Esophagus muscularis mucosa (tissue), 4 donors: ENCODE measurements around the gene IPCEF1. TPM values are rescaled to one million over a fixed set of nuclear protein-coding genes. Genes with fewer than 3 reads are reported as not detected.

ENCODE experiments used
- DNase-seq: peaks from one replicate; pipeline ENCODE4 v3.0.0-alpha.2; 2017; ENCODE audit errors: extremely low spot score
- H3K27ac ChIP-seq, 4 donors: fragments of 200-600 bp; sonication (generic); replicated peaks in 1 of 4; 1 replicate in 3 of 4; 2 replicates in 1 of 4; pipeline ENCODE4 v1.5.1; 2016 to 2019; ENCODE audit warnings: mild to moderate bottlenecking in 1 of 4
- H3K27me3 ChIP-seq, 4 donors: fragments of 200-600 bp; sonication (generic); one replicate each; pipeline versions ENCODE4 v1.5.1 to v1.6.0; 2016 to 2019
- H3K36me3 ChIP-seq, 4 donors: fragments of 200-600 bp; sonication (generic); one replicate each; pipeline ENCODE4 v1.5.1; 2016 to 2019
- H3K4me1 ChIP-seq, 4 donors: fragments of 200-600 bp; sonication (generic); one replicate each; pipeline ENCODE4 v1.5.1; 2016 to 2019
- H3K4me3 ChIP-seq, 4 donors: fragments of 200-600 bp; sonication (generic); 1 replicate in 2 of 4; 2 replicates in 2 of 4; pipeline ENCODE4 v1.5.1; 2016 to 2019; ENCODE audit warnings: mild to moderate bottlenecking in 4 of 4, moderate library complexity in 1 of 4
- H3K9me3 ChIP-seq, 4 donors: fragments of 200-600 bp; sonication (generic); 1 replicate in 3 of 4; 2 replicates in 1 of 4; pipeline ENCODE4 v1.5.1; 2016 to 2019
- EP300 ChIP-seq: sonication (generic); formaldehyde crosslinking; IDR thresholded peaks from one replicate; pipeline ENCODE4 v1.6.1; 2017; ENCODE audit warnings: antibody characterized with exemption
- POLR2A ChIP-seq: fragments of 450-650 bp; IDR thresholded peaks from one replicate; pipeline ENCODE4 v1.6.1; 2017; ENCODE audit warnings: antibody characterized with exemption, moderate library complexity, mild to moderate bottlenecking, low read depth
- POLR2AphosphoS5 ChIP-seq, 2 donors: sonication (generic); formaldehyde crosslinking; IDR thresholded peaks; one replicate each; pipeline ENCODE4 v1.6.1; 2017; ENCODE audit warnings: antibody characterized with exemption in 2 of 2
- WGBS: methylation state at CpG from one replicate; pipeline ENCODE4 v1.1.5; 2018; 5-methylcytosine and 5-hydroxymethylcytosine counted together
- intact Hi-C: fragments of 100-400 bp; cut with DNase I; formaldehyde crosslinking; loops from one replicate; pipeline ENCODE4 v1.15.1; 2023
- total RNA-seq, 4 donors: library from RNA; depleted of rRNA; stranded (reverse); fragments of >200 nt; gene quantifications; one replicate each; pipeline versions ENCODE4 v1.1.0 to v1.2.1, GENCODE V29; 2016
- TF ChIP-seq, protein P1 (sequence below), 3 experiments: fragments of 200-600 bp in 2 of 3; fragments of 450-650 bp in 1 of 3; sonication (generic) in 2 of 3; IDR thresholded peaks; one replicate each; pipeline ENCODE4 v1.5.1; 2017 to 2019; ENCODE audit warnings: antibody characterized with exemption in 3 of 3, mild to moderate bottlenecking in 2 of 3, moderate library complexity in 1 of 3

IPCEF1 gene
- total RNA-seq, 4 donors from 2014 or later = 0.63 to 2.7 (median 1.2) TPM

DNA sequence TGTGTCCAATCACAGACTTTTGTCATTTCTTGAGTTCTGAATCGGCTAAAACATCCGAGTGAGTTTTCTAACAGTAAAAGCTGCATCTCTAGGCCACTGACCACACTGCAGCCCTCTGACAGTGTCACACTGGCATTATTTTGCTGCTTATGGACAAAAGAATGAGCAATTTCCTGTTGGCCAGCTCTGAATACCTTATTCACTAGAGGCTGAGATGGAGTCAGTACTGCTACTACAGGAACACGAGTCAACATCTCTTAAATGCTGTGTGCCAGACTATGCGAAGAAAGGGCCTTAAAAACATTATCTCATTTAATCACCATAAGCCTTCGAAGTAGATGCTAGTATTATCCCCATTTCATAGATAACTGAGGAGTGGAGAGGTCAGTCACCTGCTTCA, 42.5 kb upstream of the IPCEF1 start:
- TF ChIP-seq EP300 = no peak
- no peak for TF ChIP-seq POLR2AphosphoS5 (IDR thresholded peaks at IDR 0.05)
- TF ChIP-seq, protein P1, sequence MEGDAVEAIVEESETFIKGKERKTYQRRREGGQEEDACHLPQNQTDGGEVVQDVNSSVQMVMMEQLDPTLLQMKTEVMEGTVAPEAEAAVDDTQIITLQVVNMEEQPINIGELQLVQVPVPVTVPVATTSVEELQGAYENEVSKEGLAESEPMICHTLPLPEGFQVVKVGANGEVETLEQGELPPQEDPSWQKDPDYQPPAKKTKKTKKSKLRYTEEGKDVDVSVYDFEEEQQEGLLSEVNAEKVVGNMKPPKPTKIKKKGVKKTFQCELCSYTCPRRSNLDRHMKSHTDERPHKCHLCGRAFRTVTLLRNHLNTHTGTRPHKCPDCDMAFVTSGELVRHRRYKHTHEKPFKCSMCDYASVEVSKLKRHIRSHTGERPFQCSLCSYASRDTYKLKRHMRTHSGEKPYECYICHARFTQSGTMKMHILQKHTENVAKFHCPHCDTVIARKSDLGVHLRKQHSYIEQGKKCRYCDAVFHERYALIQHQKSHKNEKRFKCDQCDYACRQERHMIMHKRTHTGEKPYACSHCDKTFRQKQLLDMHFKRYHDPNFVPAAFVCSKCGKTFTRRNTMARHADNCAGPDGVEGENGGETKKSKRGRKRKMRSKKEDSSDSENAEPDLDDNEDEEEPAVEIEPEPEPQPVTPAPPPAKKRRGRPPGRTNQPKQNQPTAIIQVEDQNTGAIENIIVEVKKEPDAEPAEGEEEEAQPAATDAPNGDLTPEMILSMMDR (IDR thresholded peaks at IDR 0.05) = no peak
- TF ChIP-seq POLR2A = no peak
- no peaks in the 10 kb centered on the region for H3K9me3 ChIP-seq
- intact Hi-C loops = no loop called here
- H3K4me1 ChIP-seq = peaks cover 8 to 10% (median 9%) of the 10 kb centered on the region in 4 donors
- H3K36me3 ChIP-seq = peaks cover 0 to 13% (median 3%) of the 10 kb centered on the region in 4 donors
- H3K4me3 ChIP-seq = no peak overlapping the region
- DNase-seq = no peak
- H3K27ac ChIP-seq = no peak overlapping the region
- 84% methylated on average over 5 of the region's 5 CpGs for WGBS
- no peaks in the 10 kb centered on the region for H3K27me3 ChIP-seq

DNA sequence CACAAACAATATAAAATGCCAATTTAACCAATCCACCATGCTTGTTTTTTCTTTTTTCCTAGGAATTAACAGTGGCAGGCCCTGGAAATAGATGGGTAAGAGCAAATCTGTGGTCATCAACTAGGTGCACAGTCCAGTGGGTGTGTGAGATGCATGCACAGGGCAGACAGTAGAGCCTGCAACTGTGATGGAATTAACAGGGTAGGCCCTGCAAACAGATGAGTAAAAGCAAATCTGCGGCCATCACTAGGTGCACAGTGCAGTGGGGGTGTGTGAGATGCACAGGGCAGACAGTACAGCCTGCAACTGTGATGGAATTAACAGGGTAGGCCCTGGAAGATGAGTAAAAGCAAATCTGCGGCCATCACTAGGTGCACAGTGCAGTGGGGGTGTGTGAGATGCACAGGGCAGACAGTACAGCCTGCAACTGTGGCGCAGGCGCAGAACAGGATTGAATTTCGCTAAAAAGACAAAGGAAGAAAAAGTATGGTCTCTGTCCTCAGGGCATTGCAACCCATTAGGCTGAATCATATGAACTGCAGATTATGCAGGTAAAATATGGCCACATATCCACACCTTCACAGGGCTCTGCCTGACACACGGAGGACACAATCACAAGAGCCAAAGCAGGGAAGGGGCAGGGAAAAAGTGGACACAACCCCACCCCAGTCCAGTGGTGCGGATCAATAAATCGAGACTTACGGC, 41.0 kb upstream of the IPCEF1 start:
- 93% methylated on average over 9 of the region's 9 CpGs for WGBS
- no peaks in the 10 kb centered on the region for H3K27me3 ChIP-seq
- TF ChIP-seq, protein P1 (IDR thresholded peaks at IDR 0.05) = no peak
- TF ChIP-seq POLR2AphosphoS5 (IDR thresholded peaks at IDR 0.05) (no peak), POLR2A (no peak), EP300 (no peak)
- intact Hi-C loops = no loop called here
- H3K36me3 ChIP-seq = peaks cover 0 to 13% (median 3%) of the 10 kb centered on the region in 4 donors
- H3K4me3 ChIP-seq = no peak overlapping the region
- H3K9me3 ChIP-seq = no peaks in the 10 kb centered on the region
- H3K27ac ChIP-seq = no peak overlapping the region
- no peak for DNase-seq
- H3K4me1 ChIP-seq = no peaks in the 10 kb centered on the region

DNA sequence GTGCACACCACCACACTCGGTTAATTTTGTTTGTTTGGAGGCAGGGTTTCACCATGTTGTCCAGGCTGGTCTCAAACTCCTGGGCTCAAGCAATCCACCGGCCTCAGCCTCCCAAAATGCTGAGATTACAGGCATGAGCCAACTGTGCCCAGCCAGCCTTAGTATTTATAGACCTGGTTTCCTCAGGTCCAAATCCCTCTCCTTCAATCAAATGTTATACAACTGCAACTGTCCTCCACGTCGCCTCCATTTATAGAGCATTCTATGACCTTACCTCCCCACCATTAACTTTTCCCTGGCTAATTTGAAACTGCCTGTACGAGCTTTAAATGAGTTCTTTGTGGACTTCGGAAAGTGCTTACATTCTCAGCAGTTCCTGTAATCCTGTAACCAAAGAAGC, 39.3 kb upstream of the IPCEF1 start:
- Histone ChIP-seq H3K4me3 (no peak overlapping the region), H3K9me3 (no peaks in the 10 kb centered on the region), H3K27me3 (no peaks in the 10 kb centered on the region), H3K36me3 (peaks cover 0 to 4% (median under 1%) of the 10 kb centered on the region in 4 donors), H3K4me1 (no peaks in the 10 kb centered on the region), H3K27ac (no peak overlapping the region)
- 90% methylated on average over 6 of the region's 6 CpGs for WGBS
- DNase-seq = no peak
- intact Hi-C loops = no loop called here
- TF ChIP-seq EP300 (no peak), POLR2AphosphoS5 (IDR thresholded peaks at IDR 0.05) (no peak)
- TF ChIP-seq, protein P1 (IDR thresholded peaks at IDR 0.05) = no peak

DNA sequence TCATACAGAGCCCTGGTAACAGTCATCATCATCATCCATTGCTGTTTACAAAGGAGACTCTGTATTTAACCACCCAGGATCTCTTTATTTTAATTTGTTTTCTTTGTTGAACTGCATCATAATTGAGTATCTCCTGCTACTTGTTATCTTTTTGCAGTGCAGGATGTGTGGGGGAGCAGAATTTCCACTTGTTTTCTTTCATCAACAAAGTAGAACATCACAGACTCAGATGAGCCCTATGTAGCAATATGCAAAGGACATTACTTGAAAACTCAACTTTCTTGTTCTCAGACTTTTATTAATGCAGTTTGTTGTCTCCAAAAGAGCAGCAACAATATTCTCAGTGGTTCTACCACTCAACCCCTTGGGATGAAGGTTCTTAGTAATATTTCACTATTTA, 38.7 kb upstream of the IPCEF1 start:
- no peak overlapping the region for H3K27ac ChIP-seq
- intact Hi-C loops = no loop called here
- no peaks in the 10 kb centered on the region for H3K4me1 ChIP-seq
- H3K27me3 ChIP-seq = no peaks in the 10 kb centered on the region
- H3K4me3 ChIP-seq = no peak overlapping the region
- no peak for DNase-seq
- no peaks in the 10 kb centered on the region for H3K9me3 ChIP-seq
- TF ChIP-seq POLR2AphosphoS5 (IDR thresholded peaks at IDR 0.05) = no peak
- TF ChIP-seq EP300 = no peak
- TF ChIP-seq, protein P1 (IDR thresholded peaks at IDR 0.05) = no peak
- TF ChIP-seq POLR2A = no peak
- no peaks in the 10 kb centered on the region for H3K36me3 ChIP-seq

DNA sequence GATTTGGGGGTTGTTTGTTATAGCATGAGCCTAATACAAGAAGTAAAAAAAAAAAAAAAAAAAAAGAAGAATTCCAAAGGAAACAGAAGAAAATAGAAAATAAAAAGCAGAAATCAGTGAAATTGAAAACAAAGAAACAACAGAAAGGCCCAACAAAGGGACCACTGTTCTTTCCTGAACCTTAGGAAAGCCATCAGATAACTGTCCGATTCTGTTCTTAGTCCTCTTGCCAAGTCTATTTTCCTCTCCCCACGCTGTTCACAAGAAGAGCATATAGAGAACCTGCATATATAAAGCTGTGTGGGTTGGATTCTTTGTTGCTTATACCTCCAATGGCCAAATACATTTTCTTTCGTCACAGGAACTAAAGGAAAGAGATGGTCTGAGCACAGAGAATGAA, 38.0 kb upstream of the IPCEF1 start:
- 87% methylated on average over 3 of the region's 3 CpGs for WGBS
- H3K27me3 ChIP-seq = no peaks in the 10 kb centered on the region
- H3K27ac ChIP-seq = no peak overlapping the region
- no peaks in the 10 kb centered on the region for H3K36me3 ChIP-seq
- H3K9me3 ChIP-seq = no peaks in the 10 kb centered on the region
- no peaks in the 10 kb centered on the region for H3K4me1 ChIP-seq
- H3K4me3 ChIP-seq = no peak overlapping the region
- intact Hi-C loops = no loop called here
- no peak for DNase-seq
- TF ChIP-seq, protein P1 (IDR thresholded peaks at IDR 0.05) = no peak
- TF ChIP-seq POLR2A (no peak), EP300 (no peak), POLR2AphosphoS5 (IDR thresholded peaks at IDR 0.05) (no peak)
